ENCODE measurements around the gene BTAF1. TPM values are rescaled to one million over a fixed set of nuclear protein-coding genes. Genes with fewer than 3 reads are reported as not detected.
"Not testable (repeated sequence)": the region's sequence is repeated elsewhere in the genome, so short reads cannot be mapped to it uniquely, and the experiment has no call there.

BTAF1 gene
- total RNA-seq, 1 donor from 2014 or later: 31.0 TPM

- intact Hi-C loops (cut with DNase I): no loop called here
- Histone ChIP-seq H3K9me3 (no peaks in the 10 kb centered on the region), H3K36me3 (peaks cover 72% of the 10 kb centered on the region), H3K27me3 (ENCODE audit: low read depth) (no peaks in the 10 kb centered on the region), H3K27ac (no peak overlapping the region), H3K4me3 (no peak overlapping the region), H3K4me1 (no peaks in the 10 kb centered on the region)
- no peak for ATAC-seq
- no peak for DNase-seq
- TF ChIP-seq CTCF (IDR thresholded peaks at IDR 0.05): no peak
Measured at GRCh38 chr10:92010047-92010735, 86.6 kb downstream of the BTAF1 start.

- Histone ChIP-seq H3K4me1 (no peaks in the 10 kb centered on the region), H3K9me3 (no peaks in the 10 kb centered on the region), H3K27ac (no peak overlapping the region), H3K4me3 (no peak overlapping the region), H3K36me3 (peaks cover 83% of the 10 kb centered on the region), H3K27me3 (ENCODE audit: low read depth) (no peaks in the 10 kb centered on the region)
- TF ChIP-seq CTCF (IDR thresholded peaks at IDR 0.05): no peak
- ATAC-seq (no peak), DNase-seq (no peak)
- intact Hi-C loops (cut with DNase I): no loop called here
Measured at GRCh38 chr10:92011560-92012214, 88.1 kb downstream of the BTAF1 start.

- intact Hi-C loops (cut with DNase I): no loop called here
- Histone ChIP-seq H3K9me3 (no peaks in the 10 kb centered on the region), H3K4me3 (no peak overlapping the region), H3K27me3 (ENCODE audit: low read depth) (no peaks in the 10 kb centered on the region), H3K4me1 (no peaks in the 10 kb centered on the region), H3K36me3 (peaks cover 85% of the 10 kb centered on the region), H3K27ac (no peak overlapping the region)
- DNase-seq (no peak), ATAC-seq (no peak)
- no peak for TF ChIP-seq CTCF (IDR thresholded peaks at IDR 0.05)
Measured at GRCh38 chr10:92014620-92015019, 91.0 kb downstream of the BTAF1 start.

GRCh38 chr10:92024700-92025099 lies 101.1 kb downstream of the BTAF1 start:
- ATAC-seq: peak in 1 of 2 donors; percentile 54
- TF ChIP-seq CTCF (IDR thresholded peaks at IDR 0.05): no peak

GRCh38 chr10:92025340-92025739 lies 101.8 kb downstream of the BTAF1 start:
- DNase-seq: not testable (repeated sequence)

More at GRCh38 chr10:92024700-92025099, 101.1 kb downstream of the BTAF1 start:
- H3K4me1 ChIP-seq: no peaks in the 10 kb centered on the region
- H3K36me3 ChIP-seq: peaks cover 95% of the 10 kb centered on the region
- intact Hi-C loops (cut with DNase I): no loop called here
- no peak overlapping the region for H3K27ac ChIP-seq
- no peaks in the 10 kb centered on the region for H3K27me3 ChIP-seq (ENCODE audit: low read depth)
- no peaks in the 10 kb centered on the region for H3K9me3 ChIP-seq
- no peak overlapping the region for H3K4me3 ChIP-seq
- DNase-seq: no peak

GRCh38 chr10:92027141-92027540 lies 103.6 kb downstream of the BTAF1 start:
- DNase-seq: no peak
- Histone ChIP-seq H3K27ac (no peak overlapping the region), H3K4me1 (no peaks in the 10 kb centered on the region), H3K9me3 (no peaks in the 10 kb centered on the region), H3K4me3 (no peak overlapping the region), H3K36me3 (peaks cover 98% of the 10 kb centered on the region), H3K27me3 (ENCODE audit: low read depth) (no peaks in the 10 kb centered on the region)
- ATAC-seq: no peak
- intact Hi-C loops (cut with DNase I): no loop called here
- no peak for TF ChIP-seq CTCF (IDR thresholded peaks at IDR 0.05)

More at GRCh38 chr10:92025340-92025739, 101.8 kb downstream of the BTAF1 start:
- H3K9me3 ChIP-seq; ATAC-seq; H3K27me3 ChIP-seq (ENCODE audit: low read depth); H3K27ac ChIP-seq; intact Hi-C loops (cut with DNase I); H3K4me3 ChIP-seq; H3K4me1 ChIP-seq: not testable (repeated sequence)
- peaks cover 95% of the 10 kb centered on the region for H3K36me3 ChIP-seq

All from lower lobe of right lung (tissue), 2 donors.